K562 (cell line): Measurements from ENCODE around the gene DENND1A. TPM values are rescaled to one million over a fixed set of nuclear protein-coding genes. Genes with fewer than 3 reads are reported as not detected.

Experiments
- ATAC-seq: fragments of 200-7000 bp; cut with Tn5 transposase; 3 replicates; pipeline ENCODE4 v1.9.1; 2020; ENCODE audit warnings: moderate library complexity
- BruUV-seq: library from RNA; stranded (reverse); fragments of 400-500 nt; replicated peaks from 2 replicates; lab custom pipeline; 2021; lab: Mats Ljungman, UMichigan
- CTCF ChIA-PET: fragments of 300-600 bp; formaldehyde crosslinking; extraction: SDS; loops from one replicate; lab custom pipeline; 2021; ENCODE audit warnings: low intra/inter-chr PET ratio; lab: Yijun Ruan, JAX
- POLR2A ChIA-PET: fragments of 300-600, 350-650 bp; sonication (Branson Sonifier 250); formaldehyde crosslinking; extraction: SDS; loops from one replicate; lab custom pipeline; 2021; ENCODE audit warnings: antibody characterized with exemption, inconsistent platforms; lab: Yijun Ruan, JAX
- DNase-seq, 4 experiments: peaks; one replicate each; pipeline versions ENCODE4 v3.0.0 to v3.0.0-alpha.2; 2011 to 2018; ENCODE audit warnings: low spot score in 3 of 4, mixed read lengths in 3 of 4; ENCODE audit errors: extremely low read depth in 1 of 4
- FAIRE-seq: peaks from 2 replicates; lab custom pipeline; 2011; peaks lifted over from hg19 to GRCh38; lab: Jason Lieb, UNC
- H2AFZ ChIP-seq: 2 replicates; pipeline ENCODE4 v1.6.0; 2011; ENCODE audit warnings: low read depth, low read length, control low read depth, inconsistent platforms
- H3K27ac ChIP-seq: fragments of 200-600 bp; 3 replicates; pipeline ENCODE4 v1.8.0; 2011; ENCODE audit warnings: low read depth, mild to moderate bottlenecking, control low read depth, inconsistent platforms, low read length, moderate library complexity, mixed read lengths; ENCODE audit errors: extremely low read depth
- H3K27me3 ChIP-seq, 2 experiments: fragments of 300-600 bp in 1 of 2; 2 replicates in 1 of 2; 3 replicates in 1 of 2; pipeline versions ENCODE4 v1.6.0 to v1.8.0; 2011; ENCODE audit warnings: inconsistent platforms in 2 of 2, low read length in 2 of 2, mild to moderate bottlenecking in 1 of 2, mixed read lengths in 1 of 2, moderate library complexity in 1 of 2; ENCODE audit not compliant: control insufficient read depth in 2 of 2, insufficient read depth in 2 of 2
- H3K36me3 ChIP-seq: fragments of 300-600 bp; 3 replicates; pipeline ENCODE4 v1.8.0; 2011; ENCODE audit warnings: mild to moderate bottlenecking, low read length, inconsistent platforms; ENCODE audit not compliant: control insufficient read depth, insufficient read depth
- H3K4me1 ChIP-seq, 2 experiments: fragments of 200-600 bp in 1 of 2; replicated peaks in 1 of 2; 2 replicates in 1 of 2; 3 replicates in 1 of 2; pipeline versions ENCODE4 v1.5.1 to v1.8.0; 2011; ENCODE audit warnings: inconsistent platforms in 2 of 2, low read length in 2 of 2, mild to moderate bottlenecking in 1 of 2, mixed read lengths in 1 of 2, moderate library complexity in 1 of 2; ENCODE audit not compliant: control insufficient read depth in 2 of 2, insufficient read depth in 2 of 2
- H3K4me2 ChIP-seq: 2 replicates; pipeline ENCODE4 v1.6.1; 2011; ENCODE audit warnings: low read length, control low read depth, inconsistent platforms, mixed read lengths; ENCODE audit not compliant: insufficient read depth
- H3K4me3 ChIP-seq: fragments of 200-600 bp; sonication (generic), shearing (Covaris generic); 2 replicates; pipeline ENCODE4 v1.5.1; 2016; ENCODE audit warnings: control low read depth, inconsistent platforms
- H3K79me2 ChIP-seq: fragments of 200-600 bp; 3 replicates; pipeline ENCODE4 v1.8.0; 2011; ENCODE audit warnings: low read length, inconsistent platforms; ENCODE audit not compliant: control insufficient read depth, insufficient read depth
- H3K9ac ChIP-seq, 2 experiments: 2 replicates each; pipeline versions ENCODE4 v1.6.0 to v1.6.1; 2011; ENCODE audit warnings: low read depth in 2 of 2, low read length in 2 of 2, control low read depth in 1 of 2, inconsistent platforms in 1 of 2, mild to moderate bottlenecking in 1 of 2, mixed read lengths in 1 of 2; ENCODE audit not compliant: insufficient read depth in 1 of 2
- H3K9me1 ChIP-seq: one replicate; pipeline ENCODE4 v1.6.0; 2011; ENCODE audit warnings: inconsistent platforms, mild to moderate bottlenecking, low read length, moderate library complexity; ENCODE audit not compliant: control insufficient read depth, insufficient read depth
- H3K9me3 ChIP-seq: replicated peaks from 2 replicates; pipeline ENCODE4 v1.5.1; 2011; ENCODE audit warnings: low read depth, low read length, inconsistent platforms; ENCODE audit not compliant: control insufficient read depth, insufficient read depth
- H4K20me1 ChIP-seq: replicated peaks from 2 replicates; pipeline ENCODE4 v1.6.1; 2011; ENCODE audit warnings: low read length, inconsistent platforms, mixed read lengths; ENCODE audit not compliant: control insufficient read depth, insufficient read depth
- FOSL1 ChIP-seq: fragments of 200-800 bp; sonication (Bioruptor generic); conservative IDR thresholded peaks from 2 replicates; pipeline ENCODE4 v1.6.1; 2016; ENCODE audit warnings: missing genetic modification characterization, missing compliant biosample characterization
- NR3C1 ChIP-seq: sonication (generic); formaldehyde crosslinking; IDR thresholded peaks from 2 replicates; pipeline ENCODE4 v1.8.1; 2022; ENCODE audit warnings: missing genetic modification reagents
- WGBS: fragments of 100-300 bp; shearing (Covaris generic); methylation state at CpG from one replicate; pipeline ENCODE4 v1.1.6; 2016; ENCODE audit warnings: low coverage, mixed read lengths; ENCODE audit not compliant: insufficient coverage; ENCODE audit errors: missing lambda C conversion rate; 5-methylcytosine and 5-hydroxymethylcytosine counted together
- in situ Hi-C: fragments of 300-500 bp; cut with MboI; formaldehyde crosslinking; loops from 4 replicates; pipeline ENCODE4 v1.15.0; 2018; ENCODE audit warnings: inconsistent platforms, mixed read lengths
- intact Hi-C: fragments of 100-400 bp; cut with micrococcal nuclease; formaldehyde crosslinking; loops from 2 replicates; pipeline ENCODE4 v1.14.2; 2022
- polyA plus RNA-seq, 8 experiments: library from polyadenylated mRNA; depleted of rRNA in 4 of 8; stranded (reverse) in 5 of 8; unstranded in 3 of 8; fragments of >200 nt; fragmentation: Nextera tagmentation in 2 of 8; fragmentation: Illumina TruSeq in 1 of 8; extraction: Ambion mirVana in 2 of 8; extraction: Trizol in 1 of 8; gene quantifications; 2 replicates each; pipeline versions ENCODE4 v1.2.1 to v1.2.3, GENCODE V29; 2011 to 2014; ENCODE audit warnings: inconsistent platforms in 1 of 8, missing spikeins in 1 of 8
- total RNA-seq, 7 experiments: library from RNA; depleted of rRNA in 6 of 7; stranded (reverse); fragments of >200 nt in 6 of 7; fragmentation: Illumina TruSeq in 2 of 7; extraction: Trizol in 2 of 7; gene quantifications; 2 replicates each; pipeline versions ENCODE4 v1.2.1 to v1.2.3, GENCODE V29; 2011 to 2021; ENCODE audit warnings: low replicate concordance in 1 of 7
- TF ChIP-seq, protein P1 (sequence below): fragments of 450-650 bp; IDR thresholded peaks from 2 replicates; pipeline ENCODE4 v1.6.1; 2016

Gene DENND1A
- total and polyA plus RNA-seq, 9 of the 15 experiments (the other 6 are each of a cell fraction or from before 2014, with no cell fraction given): 7.6 to 29.5 (median 15.7) TPM

GRCh38 chr9:123513554-123513953 is 416.4 kb downstream of the DENND1A start:
- BruUV-seq: no TSS peak
- 80% methylated on average over 2 of the region's 2 CpGs for WGBS
- no peaks in the 10 kb centered on the region for H3K36me3 ChIP-seq
- peaks cover 3% of the 10 kb centered on the region; the same call in 1 of the 2 replicates for H4K20me1 ChIP-seq
- intact Hi-C loops (no loop called here), in situ Hi-C loops (no loop called here)
- no peaks in the 10 kb centered on the region for H3K9me1 ChIP-seq
- POLR2A ChIA-PET: no interaction called here
- no peaks in the 10 kb centered on the region for H3K27me3 ChIP-seq
- CTCF ChIA-PET: no interaction called here
- H3K9me3 ChIP-seq: no peaks in the 10 kb centered on the region
- no peak for FAIRE-seq
- H3K79me2 ChIP-seq: no peaks in the 10 kb centered on the region
- H3K27ac ChIP-seq: no peak overlapping the region
- H3K9ac ChIP-seq: no peak overlapping the region
- H3K4me2 ChIP-seq: no peak overlapping the region
- TF ChIP-seq, protein P1, sequence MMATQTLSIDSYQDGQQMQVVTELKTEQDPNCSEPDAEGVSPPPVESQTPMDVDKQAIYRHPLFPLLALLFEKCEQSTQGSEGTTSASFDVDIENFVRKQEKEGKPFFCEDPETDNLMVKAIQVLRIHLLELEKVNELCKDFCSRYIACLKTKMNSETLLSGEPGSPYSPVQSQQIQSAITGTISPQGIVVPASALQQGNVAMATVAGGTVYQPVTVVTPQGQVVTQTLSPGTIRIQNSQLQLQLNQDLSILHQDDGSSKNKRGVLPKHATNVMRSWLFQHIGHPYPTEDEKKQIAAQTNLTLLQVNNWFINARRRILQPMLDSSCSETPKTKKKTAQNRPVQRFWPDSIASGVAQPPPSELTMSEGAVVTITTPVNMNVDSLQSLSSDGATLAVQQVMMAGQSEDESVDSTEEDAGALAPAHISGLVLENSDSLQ: peak; percentile 61; the same call in 1 of the 2 replicates
- TF ChIP-seq FOSL1 (tag): no peak
- 0 out of 2 replicates have a peak, but pooled peaks have one; percentile 21 for TF ChIP-seq NR3C1 (CRISPR knock-in tag)
- no peak overlapping the region for H2AFZ ChIP-seq
- H3K4me3 ChIP-seq: no peak overlapping the region
- no peaks in the 10 kb centered on the region for H3K4me1 ChIP-seq
- DNase-seq: no peak
- no peak for ATAC-seq
